IPS-11a (cell line): Measurements from ENCODE around the gene SVOPL.
A peak's percentile ranks its signal among the peaks of the same experiment; 100 is the strongest.
"Not testable (repeated sequence)": the region's sequence is repeated elsewhere in the genome, so short reads cannot be mapped to it uniquely, and the experiment has no call there.

Experiments used
- H3K4me3 ChIP-seq: one replicate; pipeline ENCODE4 v1.5.1; 2013; ENCODE audit warnings: low read depth, low read length, control low read depth

The SVOPL gene

DNA sequence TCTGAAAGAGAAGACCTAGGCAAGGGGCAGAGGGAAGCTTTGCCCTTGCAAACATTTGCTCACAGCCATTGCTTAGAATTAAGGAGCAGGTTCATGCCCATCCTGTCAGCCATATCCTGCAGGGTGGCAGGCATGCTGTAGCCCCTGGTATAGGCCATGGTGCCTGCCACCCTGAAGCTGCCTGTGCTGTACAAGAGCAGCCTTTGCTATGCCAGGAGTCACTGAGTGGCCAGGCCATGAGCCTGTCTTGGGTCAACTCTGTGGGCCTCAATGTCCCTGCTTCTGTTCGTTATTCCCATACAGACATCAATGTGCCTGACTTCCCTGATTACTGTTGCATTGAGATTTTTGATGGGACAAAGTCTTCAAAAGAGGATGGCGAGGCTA lies 368 bp upstream of the SVOPL start:
- H3K4me3 ChIP-seq: no peak overlapping the region

- H3K4me3 ChIP-seq: no peak overlapping the region
Observed at GRCh38 chr7:138699661-138700060, 1.5 kb downstream of the SVOPL start.

DNA sequence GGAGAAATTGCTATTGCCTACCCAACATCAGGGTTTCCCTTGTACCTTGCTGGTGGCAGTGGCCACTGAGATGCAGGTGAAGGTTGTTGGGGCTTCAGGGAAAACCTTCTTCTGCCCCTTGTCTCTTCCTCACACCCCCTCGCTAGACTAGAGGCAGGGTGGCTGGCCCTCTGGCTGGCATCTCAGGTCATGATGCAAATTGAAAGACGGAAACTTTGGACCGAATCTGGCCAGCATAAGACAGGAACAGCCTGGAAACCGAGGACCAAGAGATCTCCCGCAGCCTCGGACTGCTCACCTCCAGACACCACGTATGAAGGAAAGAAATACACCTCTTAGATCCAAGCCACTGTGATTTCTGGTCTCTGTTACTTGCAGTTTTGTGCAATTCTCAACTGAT lies 2.9 kb downstream of the SVOPL start:
- H3K4me3 ChIP-seq: no peak overlapping the region

DNA sequence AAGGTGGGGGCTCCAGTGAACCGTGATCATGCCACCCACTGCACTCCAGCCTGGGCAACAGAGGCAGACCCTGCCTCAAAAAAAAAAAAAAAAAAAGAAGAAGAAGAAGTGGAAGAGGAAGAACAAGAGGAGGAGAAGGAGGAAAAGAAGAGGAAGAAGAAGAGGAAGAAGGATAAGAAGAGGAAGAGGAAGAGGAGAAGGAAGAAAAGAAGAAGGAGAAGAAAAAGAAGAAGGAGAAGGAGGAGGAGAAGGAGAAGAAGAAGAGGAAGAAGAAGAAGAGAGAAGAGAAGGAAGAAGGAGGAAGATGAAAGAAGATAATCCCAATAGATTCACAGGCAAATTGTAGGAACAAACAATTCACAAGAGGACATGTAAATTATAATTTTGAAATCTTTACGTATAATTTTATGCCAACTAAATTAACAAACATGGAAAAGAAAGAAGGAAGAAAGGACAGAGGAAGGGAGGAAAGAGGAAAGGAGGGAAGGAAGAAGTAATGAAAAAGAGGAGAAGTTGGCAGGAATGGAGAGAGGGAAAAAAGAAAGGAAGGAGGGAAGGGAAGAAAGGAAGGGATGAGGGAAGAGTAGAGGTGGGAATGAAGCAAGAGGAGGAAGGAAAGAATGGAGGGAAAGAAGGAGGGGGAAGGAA lies 3.5 kb downstream of the SVOPL start:
- H3K4me3 ChIP-seq: no peak overlapping the region

- not testable (repeated sequence) for H3K4me3 ChIP-seq
Observed at GRCh38 chr7:138695776-138696175, 5.4 kb downstream of the SVOPL start.

DNA sequence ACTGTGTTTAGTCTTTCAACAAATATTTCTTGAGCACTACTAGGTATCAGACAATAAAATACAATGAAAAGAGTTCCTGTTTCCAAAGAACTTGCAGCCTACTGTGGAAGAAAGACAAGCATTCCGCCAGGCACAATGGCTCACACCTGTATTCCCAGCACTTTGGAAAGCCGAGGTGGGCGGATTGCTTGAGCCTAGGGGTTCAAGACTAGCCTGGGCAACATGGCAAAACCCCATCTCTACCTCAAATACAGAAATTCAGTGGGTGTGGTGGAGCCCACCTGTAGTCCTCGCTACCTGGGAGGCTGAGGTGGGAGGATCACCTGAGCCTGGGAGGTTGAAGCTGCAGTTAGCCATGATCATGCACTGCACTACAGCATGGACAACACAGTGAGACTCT lies 6.1 kb downstream of the SVOPL start:
- no peak overlapping the region for H3K4me3 ChIP-seq

- H3K4me3 ChIP-seq: no peak overlapping the region
Observed at GRCh38 chr7:138691178-138691577, 10.0 kb downstream of the SVOPL start.

DNA sequence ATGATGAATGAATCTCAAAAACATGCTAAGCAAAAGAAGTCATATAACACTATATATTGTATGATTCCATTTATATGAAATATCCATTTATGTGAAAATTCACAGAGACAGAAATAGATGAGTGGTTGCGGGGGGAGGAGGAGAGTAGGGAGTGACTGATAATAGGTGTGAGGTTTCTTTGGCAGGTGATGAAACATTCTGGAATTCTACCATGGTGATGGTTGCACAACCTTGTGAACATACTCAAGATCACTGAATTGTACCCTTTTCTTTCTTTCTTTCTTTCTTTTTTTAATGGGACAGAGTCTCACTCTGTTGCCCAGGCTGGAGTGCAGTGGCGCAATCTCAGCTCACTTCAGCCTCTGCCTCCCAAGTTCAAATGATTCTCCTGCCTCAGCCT lies 10.7 kb downstream of the SVOPL start:
- no peak overlapping the region for H3K4me3 ChIP-seq

- H3K4me3 ChIP-seq: not testable (repeated sequence)
Observed at GRCh38 chr7:138688037-138688436, 13.1 kb downstream of the SVOPL start.

- H3K4me3 ChIP-seq: no peak overlapping the region
Observed at GRCh38 chr7:138684340-138684739, 16.8 kb downstream of the SVOPL start.

- no peak overlapping the region for H3K4me3 ChIP-seq
Observed at GRCh38 chr7:138679793-138680192, 21.4 kb downstream of the SVOPL start.

DNA sequence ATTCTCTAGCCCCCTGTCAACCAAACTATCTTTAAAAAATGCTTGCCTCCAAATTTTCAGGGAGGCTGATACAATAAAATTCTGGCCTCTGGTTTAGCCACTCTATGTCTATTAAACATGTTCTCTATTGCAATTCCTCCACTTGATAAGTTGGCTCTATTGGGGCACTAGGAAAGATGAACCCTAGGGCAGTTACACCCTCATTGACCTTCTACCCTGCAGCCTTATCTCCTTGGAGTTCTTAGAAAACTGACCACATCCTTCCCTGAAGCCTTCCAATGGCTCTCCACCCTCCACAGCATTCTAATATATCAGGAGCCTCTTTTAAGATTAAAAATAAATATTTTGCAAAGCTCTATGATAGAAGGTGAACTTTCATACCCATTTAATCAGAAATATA lies 30.6 kb downstream of the SVOPL start:
- no peak overlapping the region for H3K4me3 ChIP-seq

DNA sequence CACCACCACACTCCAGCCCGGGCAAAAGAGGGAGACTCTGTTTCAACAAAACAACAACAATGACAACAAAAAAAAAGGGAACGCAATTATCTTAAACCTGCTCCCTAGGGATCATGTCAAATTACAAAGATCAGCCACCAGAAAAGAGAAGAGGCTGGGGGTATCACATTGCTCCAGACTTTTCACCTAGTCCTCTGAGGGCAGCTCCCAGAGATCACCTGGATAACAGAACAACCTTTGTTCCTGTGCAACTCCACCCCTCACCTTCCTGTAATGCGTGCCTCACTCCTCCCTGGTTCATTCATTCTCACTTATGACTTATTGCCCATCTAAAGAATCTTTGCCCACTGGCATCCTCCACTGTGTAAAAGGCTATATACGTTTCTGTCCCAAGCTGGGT lies 31.8 kb downstream of the SVOPL start:
- no peak overlapping the region for H3K4me3 ChIP-seq

DNA sequence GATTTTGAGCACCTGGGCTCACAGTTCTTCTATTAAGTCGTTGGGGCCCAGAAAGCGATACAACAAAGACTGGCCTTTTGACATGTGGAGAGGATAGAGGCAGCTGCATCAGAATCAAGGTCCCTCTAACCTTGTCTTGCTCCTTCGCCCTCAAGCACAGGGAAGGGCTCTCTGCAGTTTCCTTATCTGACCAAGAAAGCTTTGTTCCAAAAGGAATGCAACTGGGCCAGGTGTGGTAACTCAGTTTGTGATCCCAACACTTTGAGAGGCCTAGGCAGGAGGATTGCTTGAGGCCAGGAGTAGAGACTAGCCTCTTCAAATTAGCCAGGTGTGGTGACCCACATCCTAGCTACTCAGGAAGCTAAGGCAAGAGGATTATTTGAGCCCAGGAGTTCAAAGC lies 32.2 kb downstream of the SVOPL start:
- H3K4me3 ChIP-seq: no peak overlapping the region

- H3K4me3 ChIP-seq: no peak overlapping the region
Observed at GRCh38 chr7:138668229-138668596, 32.9 kb downstream of the SVOPL start.

- H3K4me3 ChIP-seq: no peak overlapping the region
Observed at GRCh38 chr7:138667535-138668228, 33.5 kb downstream of the SVOPL start.

DNA sequence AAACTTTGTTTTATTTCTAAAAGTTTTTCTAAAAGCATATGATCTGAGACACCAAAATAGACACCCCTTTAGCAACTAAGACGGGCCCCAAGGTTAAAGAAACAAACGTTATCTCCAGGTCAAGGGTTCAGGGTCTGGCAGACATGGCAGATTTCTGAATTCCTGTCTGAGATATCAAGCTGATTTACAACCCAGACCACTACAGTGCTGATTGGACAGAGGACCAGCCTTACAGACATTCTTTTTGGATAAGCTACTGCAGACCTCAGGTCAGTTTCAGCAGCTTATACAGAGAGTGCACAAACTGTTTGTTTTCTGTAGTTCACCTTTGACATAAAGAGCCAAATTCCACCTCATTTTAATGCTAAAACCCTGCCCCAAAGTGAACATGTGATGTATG lies 34.8 kb downstream of the SVOPL start:
- no peak overlapping the region for H3K4me3 ChIP-seq

GRCh38 chr7:138665669-138666140 lies 35.5 kb downstream of the SVOPL start:
- no peak overlapping the region for H3K4me3 ChIP-seq

DNA sequence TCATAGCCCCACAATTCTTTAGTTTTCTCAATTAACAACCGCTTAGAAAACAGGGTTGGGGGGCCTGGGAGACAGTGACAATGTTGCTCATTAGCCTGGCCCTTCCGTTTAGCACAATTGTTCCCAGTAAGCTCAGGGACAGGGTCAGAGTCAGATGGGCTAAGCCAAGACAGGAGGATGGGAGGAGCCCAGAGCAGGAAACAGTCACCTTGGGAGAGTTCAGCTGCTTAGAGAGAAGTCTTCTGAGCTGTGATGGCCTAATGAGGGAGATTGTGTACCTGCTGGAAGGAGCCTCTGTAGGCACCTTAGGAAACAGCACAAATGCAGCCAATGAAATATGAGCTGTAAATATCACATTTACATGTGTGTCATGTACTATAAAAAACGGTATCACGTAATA lies 35.9 kb downstream of the SVOPL start:
- no peak overlapping the region for H3K4me3 ChIP-seq

DNA sequence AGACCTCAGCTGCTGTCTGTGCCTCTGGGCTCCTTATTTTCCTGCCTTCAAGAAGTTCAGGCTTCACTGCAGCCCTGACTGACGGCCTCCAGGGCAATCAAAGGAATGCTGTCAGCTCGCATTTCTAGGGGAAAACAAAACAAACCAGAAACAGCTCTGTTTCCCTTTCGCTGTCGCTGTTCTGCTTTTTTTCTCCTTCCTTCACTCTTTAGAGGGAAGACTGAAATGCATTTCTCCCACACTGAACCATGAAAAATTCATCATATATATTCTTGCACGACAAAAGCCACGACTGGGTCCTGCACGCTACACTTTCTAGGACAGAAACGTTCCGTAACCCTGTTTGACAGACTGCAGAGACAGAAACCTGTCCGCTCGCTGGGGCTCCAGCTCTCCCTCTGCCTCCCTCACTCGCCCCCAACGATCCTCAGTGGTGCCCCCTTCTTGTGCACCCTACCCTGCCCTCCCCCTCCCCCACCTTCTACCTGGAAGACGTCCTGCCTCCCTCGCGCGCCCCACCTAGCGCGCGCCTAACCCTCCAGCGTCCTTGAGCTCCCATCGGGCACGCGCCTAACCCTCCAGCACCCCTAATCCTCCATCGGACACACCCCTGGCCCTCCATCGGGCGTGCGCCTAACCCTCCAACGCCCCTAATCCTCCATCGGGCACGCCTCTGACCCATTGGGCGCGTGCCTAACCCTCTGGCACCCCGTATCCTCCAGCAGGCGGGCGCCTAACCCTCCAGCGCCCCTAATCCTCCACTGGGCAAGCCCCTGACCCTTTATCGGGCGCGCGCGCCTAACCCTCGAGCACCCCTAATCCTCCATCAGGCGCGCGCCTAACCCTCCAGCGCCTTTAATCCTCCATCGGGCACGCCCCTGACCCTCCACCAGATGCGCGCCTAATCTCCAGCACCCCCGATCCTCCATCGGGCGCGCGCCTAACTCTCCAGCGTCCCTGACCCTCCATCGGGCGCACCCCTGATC lies 37.1 kb downstream of the SVOPL start:
- H3K4me3 ChIP-seq: peak overlapping the region; percentile 60

DNA sequence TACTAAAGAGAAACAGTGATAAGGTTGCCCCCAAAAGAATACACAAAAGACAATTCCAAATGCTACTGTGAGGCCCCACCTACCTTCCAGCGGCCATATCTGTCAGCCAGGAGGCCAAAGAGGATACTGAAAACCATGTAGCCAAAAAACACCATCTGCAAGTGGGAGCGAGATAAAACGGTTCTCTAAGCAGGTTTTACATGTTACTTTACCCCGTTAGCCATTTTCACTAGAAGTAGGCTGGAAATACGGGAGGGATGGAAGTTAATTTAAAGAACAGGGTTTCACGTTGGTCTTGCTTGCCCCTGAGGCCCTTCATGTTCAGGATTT lies 38.2 kb downstream of the SVOPL start:
- H3K4me3 ChIP-seq: no peak overlapping the region
